ENCODE data around the gene ADGRE2. TPM values are rescaled to one million over a fixed set of nuclear protein-coding genes. Genes with fewer than 3 reads are reported as not detected.

Gene ADGRE2
- total and polyA plus RNA-seq, 2 of the 4 experiments (the other 2 are of a cell fraction) = not detected

- ChIA-PET CTCF (no interaction called here), POLR2A (ENCODE audit: unreplicated experiment) (no interaction called here)
- 0% methylated on average over 1 of the region's 5 CpGs; no CpG with 5 or more reads in 1 of the 2 experiments for WGBS, 2 experiments (ENCODE audit: extremely low coverage in 2 of 2, insufficient read length in 1 of 2)
- BruUV-seq (replicated peaks) = no TSS peak
- ATAC-seq (ENCODE audit: low read depth) (no peak), DNase-seq (no peak)
- Histone ChIP-seq H3K9ac (ENCODE audit: low read depth, low read length) (no peak overlapping the region), H3K56ac (ENCODE audit: extremely low read depth, insufficient read depth, low read length) (no peak overlapping the region), H2BK20ac (ENCODE audit: low read depth, low read length) (no peak overlapping the region), H3K4me1 (ENCODE audit: control insufficient read depth, insufficient read depth, low read length) (no peaks in the 10 kb centered on the region), H4K91ac (ENCODE audit: insufficient read depth, low read depth, low read length) (no peak overlapping the region), H4K8ac (ENCODE audit: low read depth in 2 of 2, low read length in 2 of 2) (no peak overlapping the region), H3K79me1 (ENCODE audit: low read depth in 1 of 2, low read length in 2 of 2) (no peaks in the 10 kb centered on the region), H2BK120ac (ENCODE audit: low read depth, low read length) (no peak overlapping the region), H2AK5ac (ENCODE audit: low read depth, low read length) (no peak overlapping the region), H3K27ac (ENCODE audit: insufficient read depth, low read length) (no peak overlapping the region), H4K5ac (ENCODE audit: low read depth, low read length) (no peak overlapping the region), H3K9me1 (ENCODE audit: insufficient read depth, low read length) (no peaks in the 10 kb centered on the region), H3K4ac (ENCODE audit: low read depth, low read length) (no peak overlapping the region), H2BK5ac (ENCODE audit: low read depth, low read length, poor library complexity, severe bottlenecking) (no peak overlapping the region), H2AFZ (replicated peaks; ENCODE audit: low read length, poor library complexity) (no peak overlapping the region), H3K14ac (replicated peaks; ENCODE audit: low read depth, low read length) (no peak overlapping the region), H3K27me3 (ENCODE audit: control insufficient read depth, insufficient read depth, low read length) (no peaks in the 10 kb centered on the region), H3K23ac (ENCODE audit: low read depth, low read length) (no peak overlapping the region), H3K9me3 (ENCODE audit: control insufficient read depth, insufficient read depth, low read length) (no peaks in the 10 kb centered on the region; the same call in 1 of the 2 replicates), H3K4me2 (ENCODE audit: low read depth, low read length) (no peak overlapping the region), H4K20me1 (ENCODE audit: insufficient read depth, low read length) (no peaks in the 10 kb centered on the region), H3K36me3 (ENCODE audit: control insufficient read depth, insufficient read depth, low read length) (no peaks in the 10 kb centered on the region), H3K4me3 (ENCODE audit: insufficient read depth, low read depth, low read length) (no peak overlapping the region), H2AK9ac (replicated peaks; ENCODE audit: low read depth, low read length, poor library complexity) (no peak overlapping the region), H2BK15ac (ENCODE audit: low read depth, low read length) (no peak overlapping the region), H3K18ac (ENCODE audit: low read depth, low read length) (no peak overlapping the region)
- intact Hi-C loops (cut with micrococcal nuclease) = no loop called here
- no peak for TF ChIP-seq CTCF (conservative IDR thresholded peaks at IDR 0.05; ENCODE audit: low read depth, low read length)
- TF ChIP-seq NFE2L2 (IDR thresholded peaks at IDR 0.05; ENCODE audit: low read depth, low read length) = no peak
- no peak for TF ChIP-seq USF2 (IDR thresholded peaks at IDR 0.05; ENCODE audit: low read depth, low read length)
- no peak for TF ChIP-seq ELK1 (IDR thresholded peaks at IDR 0.05; ENCODE audit: borderline replicate concordance, low read depth, low read length)
- TF ChIP-seq POLR2A (IDR thresholded peaks at IDR 0.05; ENCODE audit: low read depth, low read length) = no peak
- no peak for TF ChIP-seq MXI1 (IDR thresholded peaks at IDR 0.05; ENCODE audit: borderline replicate concordance, low read depth, low read length)
- no peak for TF ChIP-seq SMC3 (IDR thresholded peaks at IDR 0.05; ENCODE audit: low read depth, low read length)
- TF ChIP-seq BHLHE40 (IDR thresholded peaks at IDR 0.05; ENCODE audit: low read depth, low read length) = no peak
- no peak for TF ChIP-seq CEBPB (IDR thresholded peaks at IDR 0.05; ENCODE audit: low read depth, low read length)
- TF ChIP-seq RAD21 (IDR thresholded peaks at IDR 0.05; ENCODE audit: low read length) = no peak
- no peak for TF ChIP-seq MAZ (IDR thresholded peaks at IDR 0.05; ENCODE audit: borderline replicate concordance, low read depth, low read length)
- TF ChIP-seq MAFK (IDR thresholded peaks at IDR 0.05; ENCODE audit: low read depth, low read length) = no peak
- TF ChIP-seq FOS (IDR thresholded peaks at IDR 0.05; ENCODE audit: low read depth, low read length) = no peak
- no peak for TF ChIP-seq RCOR1 (IDR thresholded peaks at IDR 0.05; ENCODE audit: insufficient replicate concordance, low read length)
- TF ChIP-seq CHD1 (IDR thresholded peaks at IDR 0.05; ENCODE audit: low read depth, low read length) = no peak
- no peak for TF ChIP-seq RFX5 (IDR thresholded peaks at IDR 0.05; ENCODE audit: low read depth, low read length)
- in situ Hi-C loops (cut with MboI; ENCODE audit: low sequenced_read_pairs) = no loop called here
- dilution Hi-C loops (cut with HindIII; ENCODE audit: low sequenced_read_pairs, unreplicated experiment) = no loop called here
Observed at GRCh38 chr19:14761607-14762006, 16.8 kb downstream of the ADGRE2 start.
